SU-DHL-6 (cell line): ENCODE measurements around the gene RBMS3.
"Not testable (repeated sequence)": the region's sequence is repeated elsewhere in the genome, so short reads cannot be mapped to it uniquely, and the experiment has no call there.

Experiments
- H2AFZ ChIP-seq: fragments of 200-600 bp; sonication (generic); 2 replicates; pipeline ENCODE4 v1.6.1; 2014; ENCODE audit warnings: low read depth, mild to moderate bottlenecking, moderate library complexity, mixed read lengths, antibody characterized with exemption, low read length; ENCODE audit not compliant: severe bottlenecking
- H3F3A ChIP-seq: fragments of 200-600 bp; shearing (Covaris generic); 2 replicates; pipeline ENCODE4 v1.6.0; 2016; ENCODE audit warnings: antibody characterized with exemption, mild to moderate bottlenecking; ENCODE audit not compliant: insufficient read depth
- H3K27ac ChIP-seq: fragments of 200-600 bp; sonication (generic); 2 replicates; pipeline ENCODE4 v1.5.1; 2016; ENCODE audit warnings: low read depth, mild to moderate bottlenecking, low read length, moderate library complexity, mixed read lengths
- H3K27me3 ChIP-seq: fragments of 200-600 bp; sonication (generic), shearing (Covaris generic); 2 replicates; pipeline ENCODE4 v1.6.0; 2014; ENCODE audit warnings: mild to moderate bottlenecking, low read length
- H3K36me3 ChIP-seq: fragments of 200-600 bp; sonication (generic); 2 replicates; pipeline ENCODE4 v1.6.1; 2014; ENCODE audit warnings: mild to moderate bottlenecking, low read length, mixed read lengths
- H3K4me2 ChIP-seq: fragments of 300-600, 200-600 bp; shearing (Covaris generic), sonication (generic); 2 replicates; pipeline ENCODE4 v1.6.0; 2014; ENCODE audit warnings: low read length, low read depth, mild to moderate bottlenecking; ENCODE audit not compliant: poor library complexity, severe bottlenecking
- H3K4me3 ChIP-seq: fragments of 200-600 bp; sonication (generic); 2 replicates; pipeline ENCODE4 v1.5.1; 2014; ENCODE audit warnings: antibody characterized with exemption, low read length, mild to moderate bottlenecking, mixed read lengths; ENCODE audit not compliant: insufficient read depth, poor library complexity, severe bottlenecking
- H3K79me2 ChIP-seq: fragments of 200-600 bp; sonication (generic); 2 replicates; pipeline ENCODE4 v1.6.1; 2014; ENCODE audit warnings: mild to moderate bottlenecking, low read length, moderate library complexity; ENCODE audit not compliant: insufficient read depth
- H3K9ac ChIP-seq: fragments of 200-600 bp; sonication (generic); 2 replicates; pipeline ENCODE4 v1.7.0; 2014; ENCODE audit warnings: mild to moderate bottlenecking, low read length
- H3K9me2 ChIP-seq: fragments of 200-600 bp; sonication (generic); replicated peaks from 2 replicates; pipeline ENCODE4 v1.6.1; 2014; ENCODE audit warnings: low read length; ENCODE audit not compliant: insufficient read depth
- H3K9me3 ChIP-seq: fragments of 200-600 bp; sonication (generic); 2 replicates; pipeline ENCODE4 v1.6.1; 2014; ENCODE audit warnings: low read length, mixed read lengths; ENCODE audit not compliant: insufficient read depth
- H4K20me1 ChIP-seq: fragments of 200-600 bp; sonication (generic); 2 replicates; pipeline ENCODE4 v1.6.1; 2014; ENCODE audit warnings: low read depth, mild to moderate bottlenecking, antibody characterized with exemption, low read length, moderate library complexity, mixed read lengths
- CTCF ChIP-seq: fragments of 200-600 bp; sonication (generic); IDR thresholded peaks from one replicate; pipeline ENCODE4 v1.5.1; 2017; ENCODE audit warnings: antibody characterized with exemption, mild to moderate bottlenecking, low read length, moderate library complexity; ENCODE audit not compliant: insufficient read depth, poor library complexity, severe bottlenecking
- EZH2phosphoT487 ChIP-seq: fragments of 200-600 bp; sonication (generic), shearing (Covaris generic); conservative IDR thresholded peaks from 2 replicates; pipeline ENCODE4 v1.6.1; 2018; ENCODE audit warnings: mild to moderate bottlenecking, antibody characterized with exemption, low read length, moderate library complexity, mixed read lengths

The RBMS3 gene

GRCh38 chr3:29349049-29349448 is 68.2 kb downstream of the RBMS3 start:
- TF ChIP-seq EZH2phosphoT487 (no peak), CTCF (no peak)
- Histone ChIP-seq H3K79me2 (no peaks in the 10 kb centered on the region), H3K9me3 (no peaks in the 10 kb centered on the region), H3K9me2 (no peaks in the 10 kb centered on the region), H3K4me3 (no peak overlapping the region), H3K27me3 (no peaks in the 10 kb centered on the region), H4K20me1 (no peaks in the 10 kb centered on the region), H3K9ac (no peak overlapping the region), H3K27ac (no peak overlapping the region), H3K36me3 (no peaks in the 10 kb centered on the region), H3F3A (no peaks in the 10 kb centered on the region), H2AFZ (no peak overlapping the region), H3K4me2 (no peak overlapping the region)

- H3F3A ChIP-seq, result no peaks in the 10 kb centered on the region
- no peaks in the 10 kb centered on the region for H3K9me2 ChIP-seq
- TF ChIP-seq EZH2phosphoT487 (no peak), CTCF (no peak)
- no peak overlapping the region for H3K4me2 ChIP-seq
- no peaks in the 10 kb centered on the region for H3K36me3 ChIP-seq
- H2AFZ ChIP-seq, result no peak overlapping the region
- H3K27me3 ChIP-seq, result no peaks in the 10 kb centered on the region
- H4K20me1 ChIP-seq, result no peaks in the 10 kb centered on the region
- H3K9me3 ChIP-seq, result no peaks in the 10 kb centered on the region
- H3K27ac ChIP-seq, result no peak overlapping the region
- H3K79me2 ChIP-seq, result no peaks in the 10 kb centered on the region
- H3K9ac ChIP-seq, result no peak overlapping the region
- no peak overlapping the region for H3K4me3 ChIP-seq
Observed at GRCh38 chr3:29353807-29354206, 72.9 kb downstream of the RBMS3 start.

DNA sequence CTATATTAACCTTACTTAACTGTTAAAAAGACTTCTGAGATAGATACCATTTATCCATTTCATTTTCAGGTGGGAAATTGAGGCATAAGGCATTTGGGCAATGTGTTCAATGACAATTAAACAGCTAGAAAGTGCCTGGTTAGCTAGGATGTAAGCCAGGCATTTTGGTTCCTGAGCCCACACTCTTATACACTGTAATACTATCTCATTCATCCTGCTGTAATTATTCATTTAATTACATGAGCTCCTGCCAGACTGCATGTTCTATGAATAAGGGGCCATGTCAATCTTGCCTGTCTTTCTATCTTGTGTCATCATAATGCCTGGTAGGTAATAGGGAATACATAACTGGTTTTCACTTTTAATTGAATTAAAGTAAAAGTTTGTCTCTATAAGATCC is 74.0 kb downstream of the RBMS3 start:
- no peak overlapping the region for H3K4me2 ChIP-seq
- no peak overlapping the region for H2AFZ ChIP-seq
- H3K27me3 ChIP-seq, result no peaks in the 10 kb centered on the region
- no peaks in the 10 kb centered on the region for H3K36me3 ChIP-seq
- H3K4me3 ChIP-seq, result no peak overlapping the region
- TF ChIP-seq CTCF (no peak), EZH2phosphoT487 (no peak)
- no peaks in the 10 kb centered on the region for H3K79me2 ChIP-seq
- H3K9me2 ChIP-seq, result no peaks in the 10 kb centered on the region
- no peaks in the 10 kb centered on the region for H4K20me1 ChIP-seq
- H3K27ac ChIP-seq, result no peak overlapping the region
- no peaks in the 10 kb centered on the region for H3K9me3 ChIP-seq
- H3F3A ChIP-seq, result no peaks in the 10 kb centered on the region
- no peak overlapping the region for H3K9ac ChIP-seq

- H3K27me3 ChIP-seq, result no peaks in the 10 kb centered on the region
- H3K79me2 ChIP-seq, result no peaks in the 10 kb centered on the region
- H3K4me3 ChIP-seq, result no peak overlapping the region
- no peaks in the 10 kb centered on the region for H3K36me3 ChIP-seq
- no peaks in the 10 kb centered on the region for H3K9me2 ChIP-seq
- H3F3A ChIP-seq, result no peaks in the 10 kb centered on the region
- no peak overlapping the region for H3K9ac ChIP-seq
- no peaks in the 10 kb centered on the region for H3K9me3 ChIP-seq
- H3K27ac ChIP-seq, result no peak overlapping the region
- H3K4me2 ChIP-seq, result no peak overlapping the region
- TF ChIP-seq EZH2phosphoT487, result no peak
- no peak for TF ChIP-seq CTCF
- H2AFZ ChIP-seq, result no peak overlapping the region
- no peaks in the 10 kb centered on the region for H4K20me1 ChIP-seq
Observed at GRCh38 chr3:29356062-29356461, 75.2 kb downstream of the RBMS3 start.

- not testable (repeated sequence) for H3K4me2 ChIP-seq, H3K79me2 ChIP-seq, H3K4me3 ChIP-seq, H3K27me3 ChIP-seq, H2AFZ ChIP-seq, H3K9ac ChIP-seq, H3K9me3 ChIP-seq, H3K36me3 ChIP-seq, H3F3A ChIP-seq, H3K9me2 ChIP-seq, H4K20me1 ChIP-seq, H3K27ac ChIP-seq
Observed at GRCh38 chr3:29360289-29360688, 79.4 kb downstream of the RBMS3 start.
